Gastroesophageal sphincter (tissue), 3 donors: ENCODE measurements around the gene GADD45G.

Experiments used
- CTCF ChIP-seq, 4 experiments: fragments of 200-600 bp in 2 of 4; fragments of 450-650 bp in 2 of 4; sonication (generic) in 1 of 4; IDR thresholded peaks; one replicate each; pipeline ENCODE4 v1.5.1; 2017 to 2019; ENCODE audit warnings: antibody characterized with exemption in 4 of 4, mild to moderate bottlenecking in 2 of 4, moderate library complexity in 2 of 4
- EP300 ChIP-seq: sonication (generic); formaldehyde crosslinking; IDR thresholded peaks from one replicate; pipeline ENCODE4 v1.6.1; 2017; ENCODE audit warnings: antibody characterized with exemption, mild to moderate bottlenecking
- POLR2A ChIP-seq, 2 donors: fragments of 450-650 bp; IDR thresholded peaks; one replicate each; pipeline ENCODE4 v1.6.1; 2017; ENCODE audit warnings: antibody characterized with exemption in 2 of 2, mild to moderate bottlenecking in 2 of 2, moderate library complexity in 1 of 2

GRCh38 chr9:89590415-89590814 lies 14.4 kb upstream of the GADD45G start:
- no peak for TF ChIP-seq POLR2A (IDR thresholded peaks at IDR 0.05)
- no peak for TF ChIP-seq CTCF (IDR thresholded peaks at IDR 0.05)
- no peak for TF ChIP-seq EP300
